ENCODE results near the gene NUP188. TPM values are rescaled to one million over a fixed set of nuclear protein-coding genes. Genes with fewer than 3 reads are reported as not detected.

Gene NUP188
- total and polyA plus RNA-seq, 10 of the 15 experiments (the other 5 are each of a cell fraction or from before 2014, with no cell fraction given), result 1.4 to 73.7 (median 48.9) TPM

- intact Hi-C loops (cut with micrococcal nuclease; ENCODE audit: unreplicated experiment) (no loop called here), in situ Hi-C loops (cut with MboI) (no loop called here)
- Histone ChIP-seq H3K4me3 (no peak overlapping the region), H4K20me1 (ENCODE audit: control insufficient read depth, insufficient read depth) (no peaks in the 10 kb centered on the region), H3K4me2 (ENCODE audit: control insufficient read depth, insufficient read depth) (no peak overlapping the region), H3K9ac (ENCODE audit: control insufficient read depth, insufficient read depth, low read length) (no peak overlapping the region), H3K27ac (ENCODE audit: control insufficient read depth, insufficient read depth) (no peak overlapping the region), H2AFZ (ENCODE audit: control insufficient read depth, low read depth, low read length) (no peak overlapping the region), H3K79me2 (ENCODE audit: control insufficient read depth, insufficient read depth, low read length) (no peaks in the 10 kb centered on the region), H3K9me3 (replicated peaks; ENCODE audit: control insufficient read depth, insufficient read depth, low read length) (no peaks in the 10 kb centered on the region), H3K4me1 (ENCODE audit: control insufficient read depth, insufficient read depth, low read length) (no peaks in the 10 kb centered on the region), H3K36me3 (ENCODE audit: control insufficient read depth in 2 of 2, insufficient read depth in 2 of 2, low read length in 1 of 2) (peaks cover 25 to 48% of the 10 kb centered on the region in 2 experiments), H3K27me3 (replicated peaks in 1 of 2; ENCODE audit: control insufficient read depth in 2 of 2, insufficient read depth in 2 of 2, low read length in 1 of 2) (no peaks in the 10 kb centered on the region)
- 89% methylated on average over 10 of the region's 10 CpGs for WGBS (ENCODE audit: insufficient coverage, insufficient replicate concordance, low lambda C conversion rate, missing lambda C conversion rate)
- no peak for ATAC-seq
- ChIA-PET CTCF (interaction anchor here (0.7 to 2.0 kb wide), 6 partner anchors 9 to 159 kb away, joined by 3 to 8 read pairs (median 4); no protein-coding TSS in a partner anchor), SMC1A (ENCODE audit: uncharacterized antibody, unreplicated experiment) (interaction anchor here (0.6 kb wide), 1 partner anchor 31 kb away, joined by 3 read pairs; the partner anchor contains the start of gene MIGA2), RAD21 (ENCODE audit: unreplicated experiment) (interaction anchor here (1.2 kb wide), 1 partner anchor 23 kb away, joined by 6 read pairs; the partner anchor contains the start of gene SH3GLB2), POLR2A (no interaction called here)
- no peak for FAIRE-seq
- BruUV-seq (replicated peaks), result no TSS peak
- DNase-seq (ENCODE audit: low read depth, low spot score), result no peak
- TF ChIP-seq REST (IDR thresholded peaks at IDR 0.05; ENCODE audit: low read depth, low read length) (no peak), GATAD2B (conservative IDR thresholded peaks at IDR 0.05; ENCODE audit: low read depth) (no peak), CUX1 (IDR thresholded peaks at IDR 0.05; ENCODE audit: insufficient replicate concordance, low read depth, low read length) (no peak)
Observed at GRCh38 chr9:129005336-129005997, 58.0 kb downstream of the NUP188 start.

Measured in GM12878 (cell line).